Measurements from ENCODE around the gene CPZ.
"Not testable (repeated sequence)": the region's sequence is repeated elsewhere in the genome, so short reads cannot be mapped to it uniquely, and the experiment has no call there.

CPZ gene

DNA sequence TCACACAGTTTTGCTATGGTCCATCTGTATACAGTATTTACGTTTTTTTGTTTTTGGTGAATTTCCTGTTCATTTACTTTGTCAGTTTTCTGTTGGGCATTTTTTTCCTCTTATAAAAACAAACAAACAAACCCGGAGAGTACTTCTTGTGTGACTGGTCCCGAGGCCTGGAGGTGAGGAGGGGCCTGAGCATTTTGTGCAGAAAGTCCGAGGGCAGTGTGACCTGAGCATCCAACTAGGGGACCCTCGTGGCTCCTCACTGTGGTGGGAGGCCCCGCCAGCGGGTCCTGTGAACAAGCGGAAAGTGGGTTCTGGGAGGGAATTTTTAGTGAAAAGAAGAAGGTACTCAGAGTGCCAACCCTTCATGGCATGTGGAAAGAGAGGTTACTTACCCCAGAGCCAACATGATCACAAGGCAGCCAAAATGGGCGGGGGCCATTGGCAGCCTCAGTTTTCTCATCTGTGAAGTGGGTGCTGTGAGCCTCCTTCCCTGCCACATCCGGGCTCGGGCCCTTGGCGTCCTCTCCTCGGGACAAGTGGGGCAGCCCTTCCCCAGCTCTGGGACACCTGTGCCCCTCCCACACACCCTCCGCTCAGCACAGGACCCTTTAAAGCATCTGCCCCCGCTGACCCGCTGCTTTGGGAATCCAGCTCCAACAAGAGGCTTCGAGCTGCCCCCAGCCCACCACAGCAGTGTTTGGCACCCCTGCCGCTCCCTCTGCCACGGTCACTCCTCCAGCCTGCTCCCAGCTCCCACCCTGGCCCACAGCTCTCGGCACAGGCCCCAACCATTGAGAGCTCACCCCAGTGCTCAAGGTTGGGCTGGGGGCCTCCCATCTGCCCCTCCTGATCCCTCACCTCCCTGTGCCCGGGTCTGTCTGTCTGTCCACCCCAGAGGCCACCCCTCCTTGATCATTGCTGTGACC is 35.2 kb upstream of the CPZ start:
- no peak for DNase-seq

GRCh38 chr4:8558080-8558960 is 34.2 kb upstream of the CPZ start:
- no peak for DNase-seq

- DNase-seq = no peak
Observed at GRCh38 chr4:8559011-8559410, 33.6 kb upstream of the CPZ start.

DNA sequence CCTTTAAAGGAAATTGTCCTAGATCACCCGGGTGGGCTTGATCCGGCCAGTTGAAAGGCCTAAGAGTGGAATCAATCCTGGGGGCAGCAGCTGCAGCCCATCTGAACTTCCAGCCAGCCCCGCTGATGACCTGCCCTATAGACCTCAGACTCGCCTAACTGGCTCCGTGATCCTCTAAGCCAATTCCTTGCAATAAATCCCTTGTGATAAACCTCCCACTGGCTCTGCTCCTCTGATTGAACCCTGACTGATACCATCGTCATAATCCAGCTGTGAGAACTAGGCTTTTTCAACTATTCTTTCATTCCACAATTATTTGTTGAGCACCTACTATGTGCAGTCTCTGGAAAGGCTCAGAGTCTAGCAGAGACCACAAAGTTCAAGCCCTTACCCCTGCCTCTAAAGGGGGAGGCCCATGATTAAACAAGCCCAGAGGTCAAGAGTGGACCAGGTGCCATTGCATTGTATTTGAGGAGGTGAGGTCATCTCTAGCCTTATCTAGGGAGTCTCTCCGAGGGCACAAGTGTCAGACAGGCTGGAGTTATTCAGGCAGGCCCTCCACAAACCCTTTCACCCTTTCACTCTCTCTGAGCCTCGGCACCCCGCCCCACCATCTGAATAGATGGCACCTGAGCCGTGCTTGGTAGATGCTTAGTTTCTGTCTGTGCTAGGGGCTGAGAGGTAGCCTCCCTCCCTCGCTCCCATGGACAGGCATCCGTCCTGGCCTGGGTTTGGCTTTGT is 32.9 kb upstream of the CPZ start:
- no peak for DNase-seq

DNA sequence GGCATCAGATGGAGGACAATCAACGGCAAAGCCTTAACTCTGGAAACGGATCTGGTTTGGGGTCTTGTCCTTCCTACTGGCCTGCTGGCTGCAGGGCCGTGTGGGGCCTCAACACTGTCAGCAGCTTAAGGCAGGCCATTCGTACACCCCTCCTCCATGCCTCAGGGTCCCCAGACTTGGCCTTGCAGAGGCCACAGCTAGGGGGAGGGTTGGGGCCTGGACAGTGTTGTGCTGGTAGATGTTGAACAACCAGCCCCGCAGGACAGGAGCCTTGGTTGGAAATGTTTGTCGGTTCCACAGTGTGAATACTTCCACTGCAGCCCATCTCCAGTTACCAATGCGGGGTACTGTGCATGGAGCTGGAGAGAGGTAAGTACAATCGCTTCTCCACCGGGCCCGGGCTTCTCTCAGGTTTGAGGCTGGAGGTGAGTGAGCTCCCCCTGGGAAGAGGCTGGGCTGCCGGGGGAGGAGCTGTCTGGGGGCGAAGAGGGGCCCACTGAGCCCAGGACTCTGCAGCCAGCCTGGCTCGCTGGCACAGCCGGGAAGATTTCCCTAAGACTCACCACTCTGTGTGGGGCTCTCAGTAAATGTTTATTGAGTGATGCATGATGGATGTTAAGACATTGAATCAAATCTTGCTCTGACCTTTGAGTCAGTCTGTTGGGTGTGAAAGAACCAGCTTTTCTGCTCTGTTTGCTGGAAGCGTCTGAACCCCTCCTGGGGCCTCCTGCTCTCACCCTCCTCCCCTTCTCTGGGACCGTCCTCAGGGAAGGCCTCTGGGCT is 32.1 kb upstream of the CPZ start:
- DNase-seq = no peak

DNA sequence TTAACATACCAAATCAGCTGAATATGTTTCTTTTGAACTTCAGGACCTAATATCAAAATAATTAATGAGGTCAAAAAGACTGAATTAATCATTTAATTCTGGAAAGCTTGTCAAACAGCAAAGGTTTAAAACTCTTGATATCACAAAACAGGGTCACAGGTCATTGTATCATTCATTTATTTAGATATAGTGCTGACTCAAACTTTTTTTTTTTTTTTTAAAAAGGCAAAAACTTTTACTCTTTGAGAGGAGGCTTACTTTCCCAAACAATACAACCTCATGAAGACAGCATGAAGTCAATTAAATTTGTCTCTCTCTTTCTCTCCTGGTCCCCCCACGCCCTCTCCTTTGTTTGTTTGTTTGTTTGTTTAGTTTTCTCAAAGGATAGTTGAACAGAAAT is 28.0 kb upstream of the CPZ start:
- DNase-seq = no peak

DNA sequence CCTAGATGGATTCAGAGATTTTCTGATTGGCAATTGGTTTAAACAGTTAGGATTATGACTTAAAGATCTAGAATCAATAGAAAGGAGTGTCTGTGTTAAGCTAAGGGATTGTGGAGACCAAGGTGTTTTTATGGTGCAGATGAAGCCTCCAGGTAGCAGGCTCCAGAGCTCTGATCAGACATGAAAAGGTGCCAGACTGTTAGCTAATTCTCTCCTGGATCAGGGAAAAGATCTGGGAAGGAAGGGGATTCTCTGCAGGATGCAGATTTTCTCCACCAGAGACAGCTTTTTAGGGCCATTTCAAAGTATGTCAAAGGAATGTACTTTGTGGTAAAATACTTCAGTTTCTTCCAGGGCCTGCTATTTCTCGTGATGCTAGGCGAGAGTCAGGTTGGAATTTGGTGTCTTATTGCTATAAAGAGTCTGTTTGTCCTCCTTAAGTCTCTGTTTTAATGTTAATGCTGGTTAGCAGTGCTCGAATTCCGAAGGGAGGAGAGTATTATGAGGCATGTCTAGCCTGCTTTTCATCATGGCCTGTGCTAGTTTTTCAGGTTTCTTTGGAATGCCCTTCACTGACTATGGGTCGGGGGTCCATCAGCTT is 24.4 kb upstream of the CPZ start:
- DNase-seq = no peak

DNA sequence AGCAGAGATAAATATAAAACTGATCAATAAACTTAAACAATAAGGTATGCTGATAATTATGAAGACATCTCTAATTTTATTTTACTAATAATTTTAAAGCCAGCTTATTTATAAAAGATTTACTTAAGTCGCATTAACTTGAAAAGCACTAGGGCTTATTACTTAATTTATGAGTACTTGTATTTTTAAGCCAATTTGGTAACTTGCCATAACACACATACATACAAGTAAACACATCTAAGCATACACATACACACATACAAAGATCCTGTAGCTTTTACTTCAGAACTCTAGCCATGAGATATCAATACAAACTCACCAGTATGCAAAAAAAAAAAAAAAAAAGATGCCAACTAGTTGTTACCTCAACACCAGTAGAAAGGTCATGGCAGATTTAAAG is 22.4 kb upstream of the CPZ start:
- no peak for DNase-seq

GRCh38 chr4:8571702-8572685 is 20.6 kb upstream of the CPZ start:
- no peak for DNase-seq

GRCh38 chr4:8573266-8573665 is 19.3 kb upstream of the CPZ start:
- no peak for DNase-seq

DNA sequence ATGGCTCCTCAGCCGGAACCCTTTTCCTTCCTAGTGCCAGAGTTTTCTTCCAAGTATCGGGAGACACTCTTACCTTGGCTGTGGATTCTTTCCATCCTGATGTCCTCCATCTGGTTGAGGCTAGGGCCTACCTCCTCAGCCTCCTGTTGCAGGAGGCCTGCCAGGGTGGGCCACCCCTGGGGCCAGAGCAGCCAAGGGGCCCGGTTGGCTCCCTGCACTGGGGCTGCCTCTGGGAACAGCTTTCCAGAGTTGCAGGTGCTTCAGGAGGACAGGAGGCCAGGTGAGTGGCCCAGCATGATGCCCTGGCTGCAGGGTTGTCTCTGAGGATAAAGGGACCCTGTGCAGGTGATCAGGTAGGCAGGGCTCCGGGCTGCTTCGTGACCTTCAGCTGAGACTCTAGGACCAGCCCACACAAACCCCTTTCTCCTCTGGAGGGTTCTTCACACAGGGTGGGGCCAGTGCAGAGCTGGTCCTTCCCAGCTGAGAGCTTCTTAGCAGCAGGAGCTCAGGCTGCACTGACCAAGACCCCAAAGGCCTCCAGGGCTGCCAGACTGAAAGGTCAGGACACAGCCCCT is 17.7 kb upstream of the CPZ start:
- no peak for DNase-seq

DNA sequence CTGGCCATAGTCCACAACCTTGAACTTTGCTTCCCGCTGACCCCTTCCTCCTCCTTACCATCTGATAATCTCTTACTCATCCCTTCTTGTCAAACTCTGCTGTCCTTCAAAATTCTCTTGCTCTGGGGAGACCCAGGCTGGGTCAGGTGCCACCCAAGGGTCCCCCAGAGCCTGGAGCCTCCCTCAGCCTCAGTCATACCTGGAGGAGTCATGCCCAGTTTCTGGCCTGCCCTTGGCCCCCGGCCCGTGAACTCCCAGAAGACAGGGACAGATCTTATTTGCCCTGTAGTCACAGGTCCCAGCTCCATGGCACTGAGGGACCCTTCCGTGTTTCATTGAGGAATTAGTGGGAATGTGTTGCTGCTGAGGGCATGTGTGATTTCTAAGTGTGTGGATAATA is 17.1 kb upstream of the CPZ start:
- no peak for DNase-seq

DNA sequence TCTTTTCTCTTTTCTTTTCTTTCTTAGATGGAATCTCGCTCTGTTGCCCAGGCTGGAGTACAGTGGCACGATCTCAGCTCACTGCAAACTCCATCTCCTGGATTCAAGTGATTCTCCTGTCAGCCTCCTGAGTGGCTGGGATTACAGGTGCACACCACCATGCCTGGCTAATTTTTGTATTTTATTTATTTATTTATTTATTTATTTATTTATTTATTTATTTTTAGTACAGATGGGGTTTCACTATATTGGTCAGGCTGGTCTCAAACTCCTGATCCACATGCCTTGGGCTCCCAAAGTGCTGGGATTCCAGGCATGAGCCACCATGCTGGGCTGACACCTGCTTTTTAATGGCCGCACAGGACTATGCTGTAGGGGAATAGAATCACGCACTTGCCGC is 16.0 kb upstream of the CPZ start:
- not testable (repeated sequence) for DNase-seq

DNA sequence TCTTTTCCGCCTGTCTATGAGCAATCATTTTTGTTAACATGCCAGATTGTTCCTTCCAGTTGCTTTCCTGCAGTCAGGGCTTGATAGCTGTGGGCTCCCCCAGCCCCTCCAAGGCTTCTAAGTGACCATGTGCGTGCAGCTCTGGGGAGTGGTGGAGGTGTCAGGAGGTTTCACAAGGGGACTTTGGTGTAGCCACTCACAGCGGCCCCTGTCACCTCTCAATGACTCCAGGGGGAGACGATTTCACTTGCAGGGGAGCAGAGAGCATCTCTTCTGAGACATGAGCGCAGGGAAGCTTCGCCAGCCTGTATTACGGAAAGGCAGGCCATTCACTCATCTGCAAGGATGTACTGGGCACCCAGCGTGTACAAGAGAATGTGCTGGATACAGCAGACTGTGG is 15.5 kb upstream of the CPZ start:
- DNase-seq = no peak

DNA sequence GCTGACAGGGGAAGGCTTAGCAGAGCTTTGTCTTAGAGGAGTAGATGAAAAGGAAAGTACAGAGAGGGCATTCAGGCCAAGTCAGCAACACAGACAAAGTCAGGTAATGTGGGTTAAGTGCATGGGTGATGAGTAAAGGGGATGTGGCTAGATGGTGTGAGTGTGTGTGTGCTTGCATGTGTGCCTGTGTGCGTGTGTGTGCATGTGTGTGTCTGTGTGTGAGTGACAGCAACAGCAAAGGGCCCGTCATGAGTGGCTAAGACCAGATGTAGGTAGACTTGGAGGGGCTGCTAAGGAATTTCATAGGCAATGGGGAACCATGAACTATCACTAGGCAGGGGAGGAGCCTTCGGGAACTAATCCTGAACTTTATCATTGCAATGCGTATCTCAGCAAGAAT is 14.6 kb upstream of the CPZ start:
- no peak for DNase-seq

- DNase-seq = no peak
Observed at GRCh38 chr4:8578717-8579116, 13.8 kb upstream of the CPZ start.

GRCh38 chr4:8579526-8580320 is 12.8 kb upstream of the CPZ start:
- DNase-seq = no peak

- no peak for DNase-seq
Observed at GRCh38 chr4:8580321-8581093, 12.1 kb upstream of the CPZ start, which contains the start of gene GPR78. GPR78 (plus strand) TSS chr4:8580392; CDS start chr4:8580983, 591 bp downstream.

Measured in NCI-H1417 treated with DMSO at 0.1 percent for 48 hours (cell line).